PC-3 (cell line): ENCODE measurements around the gene ZBTB49. TPM values are rescaled to one million over a fixed set of nuclear protein-coding genes. Genes with fewer than 3 reads are reported as not detected.

ENCODE experiments used
- ATAC-seq: fragments of 200-7000 bp; cut with Tn5 transposase; 2 replicates; pipeline ENCODE4 v1.9.1; 2020; ENCODE audit warnings: mild to moderate bottlenecking, moderate library complexity
- BruUV-seq: library from RNA; stranded (reverse); fragments of 400-500 nt; replicated peaks from 2 replicates; lab custom pipeline; 2021; lab: Mats Ljungman, UMichigan
- CTCF ChIA-PET: fragments of 300-600 bp; sonication (Branson Sonifier 250); formaldehyde crosslinking; loops from one replicate; lab custom pipeline; 2022; ENCODE audit warnings: antibody characterized with exemption; lab: Charles Lee
- POLR2A ChIA-PET: fragments of 300-600 bp; sonication (Branson Sonifier 250); formaldehyde crosslinking; loops from one replicate; lab custom pipeline; 2022; ENCODE audit warnings: antibody characterized with exemption; ENCODE audit not compliant: unreplicated experiment; lab: Charles Lee
- DNase-seq: peaks from one replicate; pipeline ENCODE4 v3.0.0-alpha.2; 2015
- H2AFZ ChIP-seq: fragments of 300-600 bp; sonication (generic); 2 replicates; pipeline ENCODE4 v1.6.0; 2016; ENCODE audit warnings: antibody characterized with exemption, low read length
- H3F3A ChIP-seq: fragments of 300-600 bp; sonication (generic); one replicate; pipeline ENCODE4 v1.6.0; 2017; ENCODE audit warnings: antibody characterized with exemption, low read length, control low read depth, mild to moderate bottlenecking; ENCODE audit not compliant: unreplicated experiment
- H3K27ac ChIP-seq: fragments of 300-600 bp; sonication (generic); 2 replicates; pipeline ENCODE4 v1.5.1; 2016; ENCODE audit warnings: mild to moderate bottlenecking, low read length
- H3K27me3 ChIP-seq: fragments of 300-600 bp; sonication (generic); 2 replicates; pipeline ENCODE4 v1.6.1; 2016; ENCODE audit warnings: low read length, mixed read lengths
- H3K36me3 ChIP-seq: fragments of 300-600 bp; sonication (generic); 2 replicates; pipeline ENCODE4 v1.6.1; 2016; ENCODE audit warnings: low read depth, mixed run types, low read length, mixed read lengths
- H3K4me1 ChIP-seq: fragments of 300-600 bp; sonication (generic); 2 replicates; pipeline ENCODE4 v1.5.1; 2016; ENCODE audit warnings: low read length; ENCODE audit not compliant: insufficient read depth
- H3K4me2 ChIP-seq: fragments of 300-600 bp; sonication (generic); 2 replicates; pipeline ENCODE4 v1.6.0; 2016; ENCODE audit warnings: low read length
- H3K4me3 ChIP-seq: fragments of 300-600 bp; sonication (generic); 2 replicates; pipeline ENCODE4 v1.5.1; 2016; ENCODE audit warnings: mild to moderate bottlenecking, low read length, mixed read lengths
- H3K79me2 ChIP-seq: fragments of 300-600 bp; sonication (generic); 2 replicates; pipeline ENCODE4 v1.6.1; 2017; ENCODE audit warnings: low read length, mixed read lengths
- H3K9ac ChIP-seq: fragments of 300-600 bp; sonication (generic); 2 replicates; pipeline ENCODE4 v1.6.0; 2016; ENCODE audit warnings: mild to moderate bottlenecking, low read length
- H3K9me2 ChIP-seq: fragments of 300-600 bp; sonication (generic); replicated peaks from 2 replicates; pipeline ENCODE4 v1.6.1; 2016; ENCODE audit warnings: mixed run types, low read length, mixed read lengths
- H3K9me3 ChIP-seq: fragments of 300-600 bp; sonication (generic); 2 replicates; pipeline ENCODE4 v1.6.1; 2016; ENCODE audit warnings: low read length, mixed read lengths
- H4K20me1 ChIP-seq: fragments of 300-600 bp; sonication (generic); 2 replicates; pipeline ENCODE4 v1.6.1; 2016; ENCODE audit warnings: low read length, mixed read lengths
- CTCF ChIP-seq: fragments of 300-600 bp; sonication (generic); conservative IDR thresholded peaks from 2 replicates; pipeline ENCODE4 v1.5.1; 2017; ENCODE audit warnings: antibody characterized with exemption, low read depth, mild to moderate bottlenecking, low read length
- EZH2 ChIP-seq: fragments of 300-600 bp; sonication (generic); IDR thresholded peaks from one replicate; pipeline ENCODE4 v1.6.1; 2017; ENCODE audit warnings: antibody characterized with exemption, mild to moderate bottlenecking, low read length; ENCODE audit not compliant: unreplicated experiment
- EZH2phosphoT487 ChIP-seq: fragments of 300-600 bp; sonication (generic); IDR thresholded peaks from 2 replicates; pipeline ENCODE4 v1.6.1; 2018; ENCODE audit warnings: mild to moderate bottlenecking, antibody characterized with exemption, low read length, borderline replicate concordance
- intact Hi-C: fragments of 100-400 bp; cut with micrococcal nuclease; formaldehyde crosslinking; loops from 2 replicates; pipeline ENCODE4 v1.9.0; 2023
- total RNA-seq: library from RNA; depleted of rRNA; stranded (reverse); fragments of >200 nt; gene quantifications from 2 replicates; pipeline ENCODE4 v1.2.3, GENCODE V29; 2014

Gene ZBTB49
- total RNA-seq, 1 experiment from 2014 or later: 1.1 TPM

- Histone ChIP-seq H3K27ac (no peak overlapping the region), H3K79me2 (no peaks in the 10 kb centered on the region), H2AFZ (no peak overlapping the region), H3K9ac (no peak overlapping the region), H3K4me3 (no peak overlapping the region), H3K4me2 (no peak overlapping the region), H3K4me1 (no peaks in the 10 kb centered on the region), H3F3A (no peaks in the 10 kb centered on the region), H3K9me2 (no peaks in the 10 kb centered on the region), H3K27me3 (no peaks in the 10 kb centered on the region), H3K36me3 (no peaks in the 10 kb centered on the region), H4K20me1 (no peaks in the 10 kb centered on the region), H3K9me3 (no peaks in the 10 kb centered on the region)
- ChIA-PET POLR2A (no interaction called here), CTCF (no interaction called here)
- BruUV-seq: no TSS peak
- TF ChIP-seq EZH2: no peak
- no peak for TF ChIP-seq EZH2phosphoT487
- no peak for TF ChIP-seq CTCF
- intact Hi-C loops: no loop called here
- ATAC-seq (no peak), DNase-seq (no peak)
Measured at GRCh38 chr4:4326166-4326565, 36.1 kb downstream of the ZBTB49 start.

GRCh38 chr4:4327652-4328121 is 37.6 kb downstream of the ZBTB49 start:
- peak; percentile 38; the same call in 1 of the 2 replicates for ATAC-seq
- POLR2A ChIA-PET: no interaction called here
- Histone ChIP-seq H3K27ac (no peak overlapping the region), H3K4me1 (no peaks in the 10 kb centered on the region), H3K4me3 (no peak overlapping the region), H3K9me2 (no peaks in the 10 kb centered on the region), H3K27me3 (no peaks in the 10 kb centered on the region), H3K79me2 (no peaks in the 10 kb centered on the region), H2AFZ (no peak overlapping the region), H3K9me3 (no peaks in the 10 kb centered on the region), H4K20me1 (no peaks in the 10 kb centered on the region), H3K36me3 (no peaks in the 10 kb centered on the region), H3K9ac (no peak overlapping the region), H3K4me2 (no peak overlapping the region), H3F3A (no peaks in the 10 kb centered on the region)
- BruUV-seq: no TSS peak
- no peak for TF ChIP-seq EZH2
- TF ChIP-seq CTCF: peak; percentile 46
- no peak for TF ChIP-seq EZH2phosphoT487
- intact Hi-C loops: no loop called here
- CTCF ChIA-PET: no interaction called here
- peak; percentile 19 for DNase-seq

- CTCF ChIA-PET: no interaction called here
- intact Hi-C loops: no loop called here
- no peak for TF ChIP-seq EZH2
- TF ChIP-seq EZH2phosphoT487: no peak
- no peak for TF ChIP-seq CTCF
- H4K20me1 ChIP-seq: no peaks in the 10 kb centered on the region
- H3K9me3 ChIP-seq: no peaks in the 10 kb centered on the region
- H3K9me2 ChIP-seq: no peaks in the 10 kb centered on the region
- POLR2A ChIA-PET: no interaction called here
- no TSS peak for BruUV-seq
- no peak overlapping the region for H2AFZ ChIP-seq
- no peaks in the 10 kb centered on the region for H3K4me1 ChIP-seq
- no peak overlapping the region for H3K4me2 ChIP-seq
- H3K36me3 ChIP-seq: no peaks in the 10 kb centered on the region
- H3K9ac ChIP-seq: no peak overlapping the region
- H3K27ac ChIP-seq: no peak overlapping the region
- no peaks in the 10 kb centered on the region for H3K79me2 ChIP-seq
- no peak for ATAC-seq
- no peaks in the 10 kb centered on the region for H3F3A ChIP-seq
- no peak for DNase-seq
- no peak overlapping the region for H3K4me3 ChIP-seq
- H3K27me3 ChIP-seq: no peaks in the 10 kb centered on the region
Measured at GRCh38 chr4:4328206-4328605, 38.2 kb downstream of the ZBTB49 start.
